GM12891 (cell line): ENCODE measurements around the gene CASP7.
"Not testable (repeated sequence)": the region's sequence is repeated elsewhere in the genome, so short reads cannot be mapped to it uniquely, and the experiment has no call there.

ENCODE experiments used
- DNase-seq: peaks from one replicate; pipeline ENCODE4 v3.0.0; 2011; ENCODE audit warnings: low spot score; ENCODE audit not compliant: insufficient read length
- FAIRE-seq: peaks from 2 replicates; lab custom pipeline; 2011; peaks lifted over from hg19 to GRCh38; lab: Jason Lieb, UNC
- PAX5 ChIP-seq: IDR thresholded peaks from 2 replicates; pipeline ENCODE4 v1.6.1; 2011; ENCODE audit warnings: low read length, moderate library complexity, mild to moderate bottlenecking; ENCODE audit not compliant: insufficient read depth, severe bottlenecking
- POLR2A ChIP-seq: IDR thresholded peaks from 2 replicates; pipeline ENCODE4 v1.6.1; 2011; ENCODE audit warnings: low read depth, low read length, control low read depth
- POLR2AphosphoS5 ChIP-seq: IDR thresholded peaks from 2 replicates; pipeline ENCODE4 v1.6.1; 2011; ENCODE audit warnings: low read depth, low read length, control low read depth
- POU2F2 ChIP-seq: IDR thresholded peaks from 2 replicates; pipeline ENCODE4 v1.6.1; 2011; ENCODE audit warnings: low read depth, mild to moderate bottlenecking, control low read depth, low read length, moderate library complexity
- SPI1 ChIP-seq: IDR thresholded peaks from 2 replicates; pipeline ENCODE4 v1.6.1; 2011; ENCODE audit warnings: low read depth, low read length, control low read depth
- TAF1 ChIP-seq: IDR thresholded peaks from 2 replicates; pipeline ENCODE4 v1.6.1; 2011; ENCODE audit warnings: low read depth, low read length, control low read depth

Gene CASP7

GRCh38 chr10:113647812-113648211, 31.9 kb upstream of the CASP7 start:
- DNase-seq: no peak
- FAIRE-seq: no peak
- TF ChIP-seq POLR2AphosphoS5 (no peak), TAF1 (no peak), POU2F2 (no peak), PAX5 (no peak), POLR2A (no peak), SPI1 (no peak)

- no peak for TF ChIP-seq POU2F2
- TF ChIP-seq PAX5: no peak
- TF ChIP-seq SPI1: no peak
- no peak for TF ChIP-seq POLR2AphosphoS5
- no peak for TF ChIP-seq TAF1
- no peak for TF ChIP-seq POLR2A
- DNase-seq: no peak
- FAIRE-seq: no peak
Observed at GRCh38 chr10:113648478-113648877, 31.2 kb upstream of the CASP7 start.

DNA sequence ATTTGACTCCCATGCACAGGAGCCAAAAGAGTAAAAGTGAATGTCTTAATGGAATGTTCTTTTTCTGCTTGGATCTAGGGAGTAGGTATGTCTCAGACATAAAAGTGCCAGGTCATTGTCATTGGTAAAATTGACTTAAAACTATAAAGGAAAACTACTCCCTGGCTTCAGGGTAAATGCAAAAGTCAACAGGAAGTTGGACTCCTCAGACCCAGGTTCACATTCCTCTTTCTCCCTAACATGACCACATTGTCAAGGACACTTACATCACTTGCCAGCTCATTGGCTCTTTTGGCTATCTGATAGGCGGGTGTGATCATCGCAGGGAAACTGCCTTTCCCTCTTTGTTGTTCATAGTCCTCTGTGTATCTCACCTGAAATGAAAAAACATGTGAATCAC, 29.5 kb upstream of the CASP7 start:
- no peak for TF ChIP-seq PAX5
- TF ChIP-seq POLR2AphosphoS5: no peak
- DNase-seq: no peak
- FAIRE-seq: no peak

DNA sequence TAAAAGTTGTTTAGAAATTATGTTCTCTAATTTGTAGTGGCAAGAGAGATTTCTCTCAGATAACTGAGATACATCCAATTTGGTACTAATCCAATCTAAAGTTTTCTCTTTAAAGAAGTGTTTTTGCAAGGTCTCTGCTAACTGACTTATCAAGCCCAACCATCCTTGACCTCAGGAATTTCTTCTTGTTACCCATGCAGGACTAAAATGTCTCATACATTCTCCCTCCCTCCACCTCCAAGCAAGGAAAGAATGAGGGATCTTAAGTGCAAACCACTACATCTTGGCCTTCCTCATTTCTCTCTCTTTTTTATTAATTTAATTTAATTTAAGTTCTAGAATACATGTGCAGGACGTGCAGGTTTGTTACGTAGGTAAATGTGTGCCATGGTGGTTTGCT, 28.7 kb upstream of the CASP7 start:
- no peak for DNase-seq

GRCh38 chr10:113651898-113652297, 27.8 kb upstream of the CASP7 start:
- FAIRE-seq: no peak
- no peak for DNase-seq
- no peak for TF ChIP-seq POLR2A
- no peak for TF ChIP-seq POLR2AphosphoS5
- TF ChIP-seq PAX5: no peak
- no peak for TF ChIP-seq SPI1
- TF ChIP-seq POU2F2: no peak
- no peak for TF ChIP-seq TAF1

More for the DNA sequence above, 28.7 kb upstream of the CASP7 start:
- no peak for FAIRE-seq
- TF ChIP-seq POU2F2 (no peak), PAX5 (no peak), POLR2A (no peak)

GRCh38 chr10:113652456-113652855, 27.3 kb upstream of the CASP7 start:
- FAIRE-seq, DNase-seq: not testable (repeated sequence)

DNA sequence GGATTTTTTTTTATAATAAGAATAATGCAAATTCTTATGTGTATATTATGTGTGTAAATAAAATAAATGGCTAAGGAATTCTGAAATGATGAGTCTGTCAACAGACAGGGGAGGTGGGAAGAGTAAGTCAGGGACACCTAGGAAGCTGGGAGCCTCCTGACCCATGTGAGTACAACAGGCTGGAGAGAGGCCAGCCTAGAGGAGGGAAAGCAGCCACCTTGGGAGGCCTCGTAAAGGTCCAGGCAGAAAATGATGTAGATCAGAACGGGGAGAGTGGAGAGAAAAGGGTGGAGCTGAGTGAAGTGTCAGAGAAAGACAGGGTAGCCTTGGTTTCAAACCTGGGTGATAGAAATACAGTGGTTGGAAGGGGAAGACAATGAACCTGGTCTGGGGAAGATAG, 22.8 kb upstream of the CASP7 start:
- FAIRE-seq (no peak), DNase-seq (no peak)
- TF ChIP-seq POU2F2 (no peak), SPI1 (no peak), POLR2A (no peak)

DNA sequence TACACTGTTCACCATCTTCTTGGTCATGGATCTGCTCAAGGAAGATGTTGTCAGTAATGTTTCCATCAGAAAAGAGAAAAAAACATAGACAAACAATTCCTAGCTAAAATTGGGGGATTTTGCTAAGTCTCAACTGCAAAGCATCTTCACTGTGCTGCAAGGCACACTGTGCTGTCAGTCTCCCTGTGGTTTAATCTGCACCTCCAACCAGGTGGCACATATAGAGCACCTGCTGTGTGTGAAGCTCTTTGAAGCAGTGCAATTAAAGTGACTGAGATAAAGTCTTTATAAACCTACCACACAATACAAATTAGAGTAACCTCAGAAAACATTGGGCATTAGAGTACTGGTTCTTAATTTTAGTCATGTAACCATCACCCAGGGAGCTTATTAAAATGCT, 22.2 kb upstream of the CASP7 start:
- no peak for FAIRE-seq
- TF ChIP-seq TAF1 (no peak), POU2F2 (no peak), SPI1 (no peak), POLR2A (no peak), POLR2AphosphoS5 (no peak), PAX5 (no peak)

GRCh38 chr10:113661332-113661731, 18.4 kb upstream of the CASP7 start:
- FAIRE-seq: no peak
- DNase-seq: no peak
- no peak for TF ChIP-seq POLR2AphosphoS5
- TF ChIP-seq SPI1: no peak
- TF ChIP-seq POLR2A: no peak
- TF ChIP-seq TAF1: no peak
- TF ChIP-seq POU2F2: no peak
- TF ChIP-seq PAX5: no peak

More for the DNA sequence above, 22.2 kb upstream of the CASP7 start:
- no peak for DNase-seq

DNA sequence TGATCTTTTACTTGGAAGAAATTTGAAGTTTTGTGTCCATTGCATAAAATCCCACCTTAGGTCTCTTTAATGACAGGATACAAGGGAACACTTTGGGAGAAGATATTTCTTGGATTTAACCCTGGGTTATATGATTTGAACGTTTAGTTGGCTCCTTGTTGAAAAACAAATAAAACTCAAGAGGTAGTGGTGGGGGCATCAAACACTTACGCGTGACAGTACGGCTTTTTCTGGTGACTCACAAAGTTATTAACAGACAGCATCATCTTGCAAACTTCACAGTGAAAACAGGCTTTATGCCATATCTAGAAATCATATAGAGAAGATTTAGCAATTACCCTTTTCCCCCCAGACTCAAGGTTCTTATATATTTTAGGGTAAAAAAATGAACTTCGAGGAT, 16.6 kb upstream of the CASP7 start:
- FAIRE-seq (no peak), DNase-seq (no peak)
- TF ChIP-seq POLR2AphosphoS5: no peak
- TF ChIP-seq PAX5: no peak

DNA sequence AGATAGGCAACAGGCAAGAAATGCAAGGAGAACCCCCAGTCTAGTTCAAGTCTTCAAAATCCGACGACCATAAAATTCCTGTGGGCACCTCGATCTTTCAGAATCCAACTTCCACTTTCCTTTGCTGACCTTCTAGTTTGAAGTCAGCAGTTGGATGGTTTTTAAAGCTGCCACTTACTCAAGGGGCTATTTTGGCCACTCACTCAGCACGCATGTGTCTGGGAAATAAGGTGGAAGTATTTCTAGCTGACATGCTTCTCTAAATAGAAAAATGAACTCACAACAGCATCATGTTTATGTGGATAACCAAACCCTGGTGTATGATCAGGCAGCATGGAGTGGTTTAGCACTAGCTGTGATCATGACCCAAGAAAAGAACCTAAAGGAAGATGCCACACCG, 15.8 kb upstream of the CASP7 start, which contains the start of gene NRAP:
Gene NRAP (minus strand): TSS at position 134 of the 400 bp plus-strand sequence. CDS start 159 bp downstream, outside the sequence.
- TF ChIP-seq POLR2AphosphoS5 (no peak), SPI1 (no peak)
- FAIRE-seq (no peak), DNase-seq (no peak)
